ENCODE results near the gene TRIO. TPM values are rescaled to one million over a fixed set of nuclear protein-coding genes. Genes with fewer than 3 reads are reported as not detected.

Gene TRIO
- total RNA-seq, 1 experiment from 2014 or later, result 88.8 TPM

DNA sequence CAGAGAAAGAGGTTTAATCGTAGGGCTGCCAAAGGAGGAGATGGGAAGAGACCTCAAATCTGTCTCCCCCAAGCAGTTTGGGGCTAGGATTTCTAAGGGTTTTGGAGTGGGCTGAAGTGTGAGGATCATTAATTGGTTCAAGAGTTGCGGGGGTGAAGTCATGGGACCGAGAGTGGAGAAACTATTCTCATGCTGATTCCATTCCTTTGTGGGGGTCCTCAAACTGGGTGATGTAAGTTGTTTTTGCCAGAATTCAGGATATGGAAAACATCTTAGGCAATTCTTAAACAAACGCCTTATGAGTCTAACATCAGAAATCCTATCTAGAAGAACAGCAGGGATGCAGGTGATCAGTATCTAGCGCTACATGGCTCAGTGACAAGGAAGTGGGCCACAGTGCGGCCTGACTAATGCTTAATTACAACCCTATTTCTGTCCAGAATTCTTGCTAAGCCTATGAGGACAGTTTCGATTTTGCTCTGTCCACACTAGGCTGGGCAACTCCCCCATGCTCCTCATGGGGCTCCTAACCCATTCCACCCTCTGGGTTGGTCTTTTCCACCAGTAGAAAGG lies 27.7 kb upstream of the TRIO start:
- ATAC-seq (peak; percentile 27), DNase-seq (ENCODE audit: low spot score) (no peak)
- H3K4me3 Mint-ChIP-seq, result no peak overlapping the region
- TF ChIP-seq RELA (CRISPR knock-in tag; IDR thresholded peaks at IDR 0.05; ENCODE audit: borderline replicate concordance) (no peak), ZNF263 (CRISPR knock-in tag; IDR thresholded peaks at IDR 0.05; ENCODE audit: low read depth) (no peak), ZNF317 (CRISPR knock-in tag; IDR thresholded peaks at IDR 0.05; ENCODE audit: borderline replicate concordance, low read depth) (no peak), TCF7 (CRISPR knock-in tag; IDR thresholded peaks at IDR 0.05; ENCODE audit: low read depth) (no peak), GTF2I (CRISPR knock-in tag; conservative IDR thresholded peaks at IDR 0.05) (no peak), TEAD4 (CRISPR knock-in tag; IDR thresholded peaks at IDR 0.05) (no peak), NR1H2 (CRISPR knock-in tag; IDR thresholded peaks at IDR 0.05) (no peak), FOXP1 (CRISPR knock-in tag; IDR thresholded peaks at IDR 0.05; ENCODE audit: borderline replicate concordance) (no peak)
- TF ChIP-seq, protein P1, sequence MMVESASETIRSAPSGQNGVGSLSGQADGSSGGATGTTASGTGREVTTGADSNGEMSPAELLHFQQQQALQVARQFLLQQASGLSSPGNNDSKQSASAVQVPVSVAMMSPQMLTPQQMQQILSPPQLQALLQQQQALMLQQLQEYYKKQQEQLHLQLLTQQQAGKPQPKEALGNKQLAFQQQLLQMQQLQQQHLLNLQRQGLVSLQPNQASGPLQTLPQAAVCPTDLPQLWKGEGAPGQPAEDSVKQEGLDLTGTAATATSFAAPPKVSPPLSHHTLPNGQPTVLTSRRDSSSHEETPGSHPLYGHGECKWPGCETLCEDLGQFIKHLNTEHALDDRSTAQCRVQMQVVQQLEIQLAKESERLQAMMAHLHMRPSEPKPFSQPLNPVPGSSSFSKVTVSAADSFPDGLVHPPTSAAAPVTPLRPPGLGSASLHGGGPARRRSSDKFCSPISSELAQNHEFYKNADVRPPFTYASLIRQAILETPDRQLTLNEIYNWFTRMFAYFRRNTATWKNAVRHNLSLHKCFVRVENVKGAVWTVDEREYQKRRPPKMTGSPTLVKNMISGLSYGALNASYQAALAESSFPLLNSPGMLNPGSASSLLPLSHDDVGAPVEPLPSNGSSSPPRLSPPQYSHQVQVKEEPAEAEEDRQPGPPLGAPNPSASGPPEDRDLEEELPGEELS (CRISPR knock-in tag; IDR thresholded peaks at IDR 0.05), result no peak
- TF ChIP-seq, protein P2, sequence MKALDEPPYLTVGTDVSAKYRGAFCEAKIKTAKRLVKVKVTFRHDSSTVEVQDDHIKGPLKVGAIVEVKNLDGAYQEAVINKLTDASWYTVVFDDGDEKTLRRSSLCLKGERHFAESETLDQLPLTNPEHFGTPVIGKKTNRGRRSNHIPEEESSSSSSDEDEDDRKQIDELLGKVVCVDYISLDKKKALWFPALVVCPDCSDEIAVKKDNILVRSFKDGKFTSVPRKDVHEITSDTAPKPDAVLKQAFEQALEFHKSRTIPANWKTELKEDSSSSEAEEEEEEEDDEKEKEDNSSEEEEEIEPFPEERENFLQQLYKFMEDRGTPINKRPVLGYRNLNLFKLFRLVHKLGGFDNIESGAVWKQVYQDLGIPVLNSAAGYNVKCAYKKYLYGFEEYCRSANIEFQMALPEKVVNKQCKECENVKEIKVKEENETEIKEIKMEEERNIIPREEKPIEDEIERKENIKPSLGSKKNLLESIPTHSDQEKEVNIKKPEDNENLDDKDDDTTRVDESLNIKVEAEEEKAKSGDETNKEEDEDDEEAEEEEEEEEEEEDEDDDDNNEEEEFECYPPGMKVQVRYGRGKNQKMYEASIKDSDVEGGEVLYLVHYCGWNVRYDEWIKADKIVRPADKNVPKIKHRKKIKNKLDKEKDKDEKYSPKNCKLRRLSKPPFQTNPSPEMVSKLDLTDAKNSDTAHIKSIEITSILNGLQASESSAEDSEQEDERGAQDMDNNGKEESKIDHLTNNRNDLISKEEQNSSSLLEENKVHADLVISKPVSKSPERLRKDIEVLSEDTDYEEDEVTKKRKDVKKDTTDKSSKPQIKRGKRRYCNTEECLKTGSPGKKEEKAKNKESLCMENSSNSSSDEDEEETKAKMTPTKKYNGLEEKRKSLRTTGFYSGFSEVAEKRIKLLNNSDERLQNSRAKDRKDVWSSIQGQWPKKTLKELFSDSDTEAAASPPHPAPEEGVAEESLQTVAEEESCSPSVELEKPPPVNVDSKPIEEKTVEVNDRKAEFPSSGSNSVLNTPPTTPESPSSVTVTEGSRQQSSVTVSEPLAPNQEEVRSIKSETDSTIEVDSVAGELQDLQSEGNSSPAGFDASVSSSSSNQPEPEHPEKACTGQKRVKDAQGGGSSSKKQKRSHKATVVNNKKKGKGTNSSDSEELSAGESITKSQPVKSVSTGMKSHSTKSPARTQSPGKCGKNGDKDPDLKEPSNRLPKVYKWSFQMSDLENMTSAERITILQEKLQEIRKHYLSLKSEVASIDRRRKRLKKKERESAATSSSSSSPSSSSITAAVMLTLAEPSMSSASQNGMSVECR (CRISPR knock-in tag; IDR thresholded peaks at IDR 0.05; ENCODE audit: borderline replicate concordance), result no peak
- TF ChIP-seq, protein P3, sequence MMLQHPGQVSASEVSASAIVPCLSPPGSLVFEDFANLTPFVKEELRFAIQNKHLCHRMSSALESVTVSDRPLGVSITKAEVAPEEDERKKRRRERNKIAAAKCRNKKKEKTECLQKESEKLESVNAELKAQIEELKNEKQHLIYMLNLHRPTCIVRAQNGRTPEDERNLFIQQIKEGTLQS (CRISPR knock-in tag; conservative IDR thresholded peaks at IDR 0.05), result no peak
- TF ChIP-seq, protein P4, sequence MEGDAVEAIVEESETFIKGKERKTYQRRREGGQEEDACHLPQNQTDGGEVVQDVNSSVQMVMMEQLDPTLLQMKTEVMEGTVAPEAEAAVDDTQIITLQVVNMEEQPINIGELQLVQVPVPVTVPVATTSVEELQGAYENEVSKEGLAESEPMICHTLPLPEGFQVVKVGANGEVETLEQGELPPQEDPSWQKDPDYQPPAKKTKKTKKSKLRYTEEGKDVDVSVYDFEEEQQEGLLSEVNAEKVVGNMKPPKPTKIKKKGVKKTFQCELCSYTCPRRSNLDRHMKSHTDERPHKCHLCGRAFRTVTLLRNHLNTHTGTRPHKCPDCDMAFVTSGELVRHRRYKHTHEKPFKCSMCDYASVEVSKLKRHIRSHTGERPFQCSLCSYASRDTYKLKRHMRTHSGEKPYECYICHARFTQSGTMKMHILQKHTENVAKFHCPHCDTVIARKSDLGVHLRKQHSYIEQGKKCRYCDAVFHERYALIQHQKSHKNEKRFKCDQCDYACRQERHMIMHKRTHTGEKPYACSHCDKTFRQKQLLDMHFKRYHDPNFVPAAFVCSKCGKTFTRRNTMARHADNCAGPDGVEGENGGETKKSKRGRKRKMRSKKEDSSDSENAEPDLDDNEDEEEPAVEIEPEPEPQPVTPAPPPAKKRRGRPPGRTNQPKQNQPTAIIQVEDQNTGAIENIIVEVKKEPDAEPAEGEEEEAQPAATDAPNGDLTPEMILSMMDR (IDR thresholded peaks at IDR 0.05), result no peak
- H3K4me1 Mint-ChIP-seq, result peaks cover 30% of the 10 kb centered on the region
- ChIA-PET CTCF (no interaction called here), POLR2A (no interaction called here)
- no peaks in the 10 kb centered on the region for H3K9me3 Mint-ChIP-seq
- no peak overlapping the region for H3K27ac Mint-ChIP-seq
- H3K36me3 Mint-ChIP-seq, result no peaks in the 10 kb centered on the region; the same call in 1 of the 2 replicates
- H3K27me3 Mint-ChIP-seq (ENCODE audit: low read depth), result peaks cover 3% of the 10 kb centered on the region; the same call in 1 of the 2 replicates

DNA sequence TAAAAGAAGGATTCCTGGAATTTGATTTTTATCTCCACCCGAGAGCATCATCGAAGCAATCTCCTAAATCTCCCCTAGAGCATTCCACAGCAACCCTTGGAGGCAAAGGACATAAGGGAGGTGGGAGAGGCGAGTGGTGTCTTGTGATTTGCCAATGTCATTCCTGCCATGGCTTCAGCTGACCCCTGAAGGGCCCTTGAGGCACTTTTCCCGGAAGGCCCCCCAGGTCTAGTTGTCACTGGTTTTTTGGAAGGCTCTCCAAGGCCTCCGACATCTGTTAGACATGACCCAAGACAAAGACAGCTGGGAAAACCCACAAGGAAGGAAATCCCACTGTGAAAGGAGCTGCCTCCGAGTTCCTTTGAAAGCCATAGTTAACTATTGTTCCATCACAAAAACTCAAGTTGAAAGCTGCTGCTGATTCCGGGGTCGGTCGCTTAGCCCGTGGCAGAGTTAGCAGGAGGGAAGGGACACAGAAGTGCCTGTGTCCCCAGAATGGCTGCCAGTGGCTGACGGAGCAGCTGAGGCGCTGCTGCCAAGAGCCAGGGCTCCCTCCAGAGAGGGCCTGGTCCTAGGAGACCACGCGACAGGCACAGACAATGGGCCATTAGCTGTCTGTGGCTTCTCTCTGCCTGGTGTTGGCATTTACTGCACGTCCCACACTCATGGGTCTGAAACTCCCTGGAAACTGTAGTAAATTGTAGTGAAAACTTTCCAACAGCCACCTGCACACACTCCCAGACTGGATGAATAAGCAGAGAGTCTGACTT lies 24.4 kb upstream of the TRIO start:
- Mint-ChIP-seq H3K4me1 (peaks cover 30% of the 10 kb centered on the region), H3K4me3 (no peak overlapping the region), H3K36me3 (no peaks in the 10 kb centered on the region; the same call in 1 of the 2 replicates), H3K9me3 (no peaks in the 10 kb centered on the region), H3K27ac (no peak overlapping the region), H3K27me3 (ENCODE audit: low read depth) (peaks cover 3% of the 10 kb centered on the region; the same call in 1 of the 2 replicates)
- ATAC-seq, result peak; percentile 53
- ChIA-PET CTCF (interaction anchor here (1.3 kb wide), 2 partner anchors 10 to 151 kb away, joined by 3 to 7 read pairs; no protein-coding TSS in a partner anchor), POLR2A (no interaction called here)
- TF ChIP-seq NR3C1 (CRISPR knock-in tag; conservative IDR thresholded peaks at IDR 0.05; ENCODE audit: low read depth), result no peak
- no peak for TF ChIP-seq ESRRA (CRISPR knock-in tag; IDR thresholded peaks at IDR 0.05; ENCODE audit: borderline replicate concordance)
- 0 out of 2 replicates have a peak, but pooled peaks have one; percentile 21 for TF ChIP-seq HMGA2 (CRISPR knock-in tag; IDR thresholded peaks at IDR 0.05)
- peak; percentile 16 for DNase-seq (ENCODE audit: low spot score)
